Neural cell (in vitro differentiated cells): ENCODE measurements around the gene PAX3. TPM values are rescaled to one million over a fixed set of nuclear protein-coding genes. Genes with fewer than 3 reads are reported as not detected.

Experiments
- H2AFZ ChIP-seq: fragments of 200-600, 300-800 bp; sonication (generic), shearing (Covaris generic); 2 replicates; pipeline ENCODE4 v1.6.0; 2014; ENCODE audit warnings: low read depth, mild to moderate bottlenecking, antibody characterized with exemption, low read length, moderate library complexity
- H3F3A ChIP-seq: fragments of 200-600 bp; shearing (Covaris generic); 2 replicates; pipeline ENCODE4 v1.6.1; 2016; ENCODE audit warnings: mild to moderate bottlenecking, moderate library complexity, mixed read lengths, antibody characterized with exemption, low read length; ENCODE audit not compliant: insufficient read depth, poor library complexity, severe bottlenecking
- H3K27ac ChIP-seq: fragments of 200-600, 300-800 bp; sonication (generic), shearing (Covaris generic); 2 replicates; pipeline ENCODE4 v1.5.1; 2014; ENCODE audit warnings: mild to moderate bottlenecking, low read length, moderate library complexity
- H3K27me3 ChIP-seq: fragments of 300-800, 200-600 bp; sonication (generic), shearing (Covaris generic); 2 replicates; pipeline ENCODE4 v1.6.0; 2014; ENCODE audit warnings: mild to moderate bottlenecking, low read depth, low read length, moderate library complexity; ENCODE audit not compliant: insufficient read depth
- H3K36me3 ChIP-seq: fragments of 300-800, 200-600 bp; sonication (generic), shearing (Covaris generic); 2 replicates; pipeline ENCODE4 v1.5.1; 2014; ENCODE audit warnings: mild to moderate bottlenecking, antibody characterized with exemption, low read length, moderate library complexity; ENCODE audit not compliant: insufficient read depth
- H3K4me2 ChIP-seq: fragments of 300-800, 200-600 bp; sonication (generic), shearing (Covaris generic); 2 replicates; pipeline ENCODE4 v1.6.0; 2014; ENCODE audit warnings: mild to moderate bottlenecking, low read length
- H3K4me3 ChIP-seq: fragments of 300-800, 200-600 bp; sonication (generic), shearing (Covaris generic); 2 replicates; pipeline ENCODE4 v1.5.1; 2014; ENCODE audit warnings: mild to moderate bottlenecking, low read length, moderate library complexity
- H3K79me2 ChIP-seq: fragments of 200-600 bp; shearing (Covaris generic); replicated peaks from 2 replicates; pipeline ENCODE4 v1.6.0; 2014; ENCODE audit warnings: mild to moderate bottlenecking, low read length, moderate library complexity; ENCODE audit not compliant: insufficient read depth
- H3K9ac ChIP-seq: fragments of 300-800, 200-600 bp; sonication (generic), shearing (Covaris generic); 2 replicates; pipeline ENCODE4 v1.6.1; 2016; ENCODE audit warnings: mild to moderate bottlenecking, low read length, mixed read lengths
- H3K9me2 ChIP-seq: fragments of 200-600 bp; shearing (Covaris generic); 2 replicates; pipeline ENCODE4 v1.6.1; 2016; ENCODE audit warnings: mild to moderate bottlenecking, low read length, mixed read lengths; ENCODE audit not compliant: insufficient read depth
- H3K9me3 ChIP-seq: fragments of 200-600, 300-800 bp; sonication (generic), shearing (Covaris generic); 2 replicates; pipeline ENCODE4 v1.6.1; 2016; ENCODE audit warnings: mild to moderate bottlenecking, mixed run types, low read length, moderate library complexity, mixed read lengths
- H4K20me1 ChIP-seq: fragments of 200-600 bp; shearing (Covaris generic); 2 replicates; pipeline ENCODE4 v1.6.1; 2016; ENCODE audit warnings: mild to moderate bottlenecking, mixed run types; ENCODE audit not compliant: insufficient read depth
- EP300 ChIP-seq: fragments of 450-650 bp; conservative IDR thresholded peaks from 2 replicates; pipeline ENCODE4 v1.6.1; 2014; ENCODE audit warnings: antibody characterized with exemption, mild to moderate bottlenecking, moderate library complexity; ENCODE audit not compliant: poor library complexity, severe bottlenecking
- EZH2 ChIP-seq: fragments of 200-600, 300-800 bp; shearing (Covaris generic), sonication (generic); IDR thresholded peaks from 2 replicates; pipeline ENCODE4 v1.6.1; 2014; ENCODE audit warnings: antibody characterized with exemption, low read length, borderline replicate concordance, mild to moderate bottlenecking; ENCODE audit not compliant: insufficient read depth, poor library complexity, severe bottlenecking
- MXI1 ChIP-seq: fragments of 450-650 bp; conservative IDR thresholded peaks from 2 replicates; pipeline ENCODE4 v1.6.1; 2014; ENCODE audit warnings: antibody characterized with exemption, mild to moderate bottlenecking; ENCODE audit not compliant: poor library complexity, severe bottlenecking
- POLR2AphosphoS5 ChIP-seq: IDR thresholded peaks from 2 replicates; pipeline ENCODE4 v1.6.1; 2012
- RAD21 ChIP-seq: fragments of 450-650 bp; conservative IDR thresholded peaks from 2 replicates; pipeline ENCODE4 v1.6.1; 2014; ENCODE audit warnings: antibody characterized with exemption, mild to moderate bottlenecking, moderate library complexity
- SMC3 ChIP-seq: fragments of 450-650 bp; conservative IDR thresholded peaks from 2 replicates; pipeline ENCODE4 v1.6.1; 2014; ENCODE audit warnings: antibody characterized with exemption, mild to moderate bottlenecking, moderate library complexity; ENCODE audit not compliant: poor library complexity
- TAF1 ChIP-seq: IDR thresholded peaks from 2 replicates; pipeline ENCODE4 v1.6.1; 2012; ENCODE audit warnings: low read depth
- polyA plus RNA-seq: library from polyadenylated mRNA; depleted of rRNA; stranded (reverse); fragments of >200 nt; gene quantifications from 2 replicates; pipeline ENCODE4 v1.2.3, GENCODE V29; 2014
- TF ChIP-seq, protein P1 (sequence below): fragments of 450-650 bp; IDR thresholded peaks from 2 replicates; pipeline ENCODE4 v1.5.1; 2014; ENCODE audit warnings: antibody characterized with exemption, mild to moderate bottlenecking, moderate library complexity; ENCODE audit not compliant: poor library complexity, severe bottlenecking
- TF ChIP-seq, protein P2 (sequence below): IDR thresholded peaks from 2 replicates; pipeline ENCODE4 v1.6.1; 2012; ENCODE audit warnings: borderline replicate concordance

Gene PAX3
- polyA plus RNA-seq, 1 donor from 2014 or later: not detected

DNA sequence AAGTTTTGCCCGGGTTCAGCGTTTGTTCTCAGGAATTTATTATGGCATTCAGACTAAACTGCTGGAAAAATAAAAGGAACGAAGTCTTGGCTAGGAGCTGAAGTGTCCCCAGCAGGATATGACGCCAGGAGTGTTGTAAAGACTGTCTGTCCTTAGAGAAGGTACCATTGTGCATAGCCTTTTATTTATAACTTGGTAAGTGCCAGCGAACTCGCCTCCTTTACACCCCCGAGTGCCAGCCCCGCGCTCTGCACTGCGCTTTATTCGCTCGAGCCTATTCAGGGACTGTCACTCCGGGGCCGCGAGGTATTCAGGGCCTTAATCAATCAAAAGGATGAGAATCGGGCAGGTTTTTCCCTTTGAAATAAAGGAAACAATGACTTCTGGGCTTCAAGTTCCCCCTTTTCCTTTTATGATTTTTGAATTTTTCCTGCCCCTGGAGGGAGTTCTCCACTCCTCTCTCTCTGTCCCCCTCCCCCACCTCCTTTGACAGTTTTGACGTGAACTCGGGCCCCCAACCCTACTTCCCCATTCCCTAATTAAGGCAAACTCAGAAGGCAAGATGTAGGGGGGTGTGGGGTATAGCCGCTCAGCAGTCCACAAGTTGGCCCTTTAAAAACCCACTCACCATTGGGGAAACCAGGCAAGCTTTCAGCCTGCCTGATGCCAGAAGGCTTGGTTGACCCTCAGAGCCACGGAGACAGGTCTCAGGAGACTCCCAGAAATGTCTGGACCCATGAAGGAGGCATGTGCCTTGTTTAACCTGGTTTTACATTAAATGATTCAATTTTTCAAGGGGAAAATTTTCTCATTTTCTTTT, 1.3 kb upstream of the PAX3 start:
- Histone ChIP-seq H3K4me3 (no peak overlapping the region), H3K4me2 (no peak overlapping the region), H3K27me3 (peaks cover 100% of the 10 kb centered on the region), H4K20me1 (no peaks in the 10 kb centered on the region), H3K9me3 (no peaks in the 10 kb centered on the region), H3F3A (no peaks in the 10 kb centered on the region), H3K9me2 (no peaks in the 10 kb centered on the region), H3K27ac (no peak overlapping the region), H3K79me2 (no peaks in the 10 kb centered on the region), H3K36me3 (no peaks in the 10 kb centered on the region), H3K9ac (no peak overlapping the region), H2AFZ (no peak overlapping the region)
- TF ChIP-seq EZH2 (peak; percentile 10), RAD21 (no peak), EP300 (no peak)
- TF ChIP-seq, protein P1, sequence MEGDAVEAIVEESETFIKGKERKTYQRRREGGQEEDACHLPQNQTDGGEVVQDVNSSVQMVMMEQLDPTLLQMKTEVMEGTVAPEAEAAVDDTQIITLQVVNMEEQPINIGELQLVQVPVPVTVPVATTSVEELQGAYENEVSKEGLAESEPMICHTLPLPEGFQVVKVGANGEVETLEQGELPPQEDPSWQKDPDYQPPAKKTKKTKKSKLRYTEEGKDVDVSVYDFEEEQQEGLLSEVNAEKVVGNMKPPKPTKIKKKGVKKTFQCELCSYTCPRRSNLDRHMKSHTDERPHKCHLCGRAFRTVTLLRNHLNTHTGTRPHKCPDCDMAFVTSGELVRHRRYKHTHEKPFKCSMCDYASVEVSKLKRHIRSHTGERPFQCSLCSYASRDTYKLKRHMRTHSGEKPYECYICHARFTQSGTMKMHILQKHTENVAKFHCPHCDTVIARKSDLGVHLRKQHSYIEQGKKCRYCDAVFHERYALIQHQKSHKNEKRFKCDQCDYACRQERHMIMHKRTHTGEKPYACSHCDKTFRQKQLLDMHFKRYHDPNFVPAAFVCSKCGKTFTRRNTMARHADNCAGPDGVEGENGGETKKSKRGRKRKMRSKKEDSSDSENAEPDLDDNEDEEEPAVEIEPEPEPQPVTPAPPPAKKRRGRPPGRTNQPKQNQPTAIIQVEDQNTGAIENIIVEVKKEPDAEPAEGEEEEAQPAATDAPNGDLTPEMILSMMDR: no peak

DNA sequence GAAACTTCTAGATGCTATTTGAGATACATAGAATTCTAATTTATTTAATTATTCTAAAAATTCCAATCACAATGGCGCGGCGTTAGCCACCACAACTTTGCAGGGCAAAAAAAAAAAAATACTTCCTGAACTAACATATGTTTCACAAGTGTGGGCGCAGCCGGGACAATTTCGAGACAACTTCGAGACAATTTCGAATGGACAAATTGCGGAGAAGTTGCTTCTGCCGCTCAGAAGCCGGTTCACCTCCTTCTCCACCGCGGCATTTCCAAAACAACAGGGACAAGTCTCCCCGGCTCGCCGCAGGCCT, 842 bp downstream of the PAX3 start:
- Histone ChIP-seq H4K20me1 (no peaks in the 10 kb centered on the region), H3K27me3 (peaks cover 100% of the 10 kb centered on the region), H3K27ac (no peak overlapping the region), H3F3A (no peaks in the 10 kb centered on the region), H2AFZ (no peak overlapping the region), H3K79me2 (no peaks in the 10 kb centered on the region), H3K9ac (no peak overlapping the region), H3K9me3 (no peaks in the 10 kb centered on the region), H3K4me2 (no peak overlapping the region), H3K4me3 (no peak overlapping the region), H3K36me3 (no peaks in the 10 kb centered on the region), H3K9me2 (no peaks in the 10 kb centered on the region)
- TF ChIP-seq EZH2 (peak; percentile 93), SMC3 (no peak)

DNA sequence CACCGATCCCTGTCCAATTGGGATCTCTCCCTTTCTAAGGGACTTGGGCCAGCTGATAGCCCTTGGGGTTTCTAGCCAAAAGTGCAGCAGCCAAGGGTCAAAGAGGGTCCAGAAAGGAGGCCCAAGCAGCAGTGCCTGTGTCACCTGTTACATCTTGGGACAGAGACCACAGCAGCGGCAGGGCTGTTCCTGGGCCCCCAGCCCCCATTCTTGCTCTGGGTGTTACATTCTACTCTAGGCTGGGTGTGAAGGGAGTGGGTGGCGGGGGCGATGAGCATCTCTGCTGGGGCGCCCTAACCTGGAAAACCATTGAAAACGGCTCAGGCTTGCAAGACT, 1.2 kb downstream of the PAX3 start:
- Histone ChIP-seq H3K9ac (no peak overlapping the region), H2AFZ (no peak overlapping the region), H3K4me2 (no peak overlapping the region), H3K36me3 (no peaks in the 10 kb centered on the region), H4K20me1 (no peaks in the 10 kb centered on the region), H3K27me3 (peaks cover 100% of the 10 kb centered on the region), H3K27ac (no peak overlapping the region), H3K4me3 (no peak overlapping the region), H3K9me2 (no peaks in the 10 kb centered on the region), H3K9me3 (no peaks in the 10 kb centered on the region), H3F3A (no peaks in the 10 kb centered on the region), H3K79me2 (no peaks in the 10 kb centered on the region)
- TF ChIP-seq EZH2 (no peak), TAF1 (no peak), POLR2AphosphoS5 (no peak), EP300 (no peak), SMC3 (no peak), MXI1 (no peak), RAD21 (no peak)
- TF ChIP-seq, protein P1: no peak
- TF ChIP-seq, protein P2, sequence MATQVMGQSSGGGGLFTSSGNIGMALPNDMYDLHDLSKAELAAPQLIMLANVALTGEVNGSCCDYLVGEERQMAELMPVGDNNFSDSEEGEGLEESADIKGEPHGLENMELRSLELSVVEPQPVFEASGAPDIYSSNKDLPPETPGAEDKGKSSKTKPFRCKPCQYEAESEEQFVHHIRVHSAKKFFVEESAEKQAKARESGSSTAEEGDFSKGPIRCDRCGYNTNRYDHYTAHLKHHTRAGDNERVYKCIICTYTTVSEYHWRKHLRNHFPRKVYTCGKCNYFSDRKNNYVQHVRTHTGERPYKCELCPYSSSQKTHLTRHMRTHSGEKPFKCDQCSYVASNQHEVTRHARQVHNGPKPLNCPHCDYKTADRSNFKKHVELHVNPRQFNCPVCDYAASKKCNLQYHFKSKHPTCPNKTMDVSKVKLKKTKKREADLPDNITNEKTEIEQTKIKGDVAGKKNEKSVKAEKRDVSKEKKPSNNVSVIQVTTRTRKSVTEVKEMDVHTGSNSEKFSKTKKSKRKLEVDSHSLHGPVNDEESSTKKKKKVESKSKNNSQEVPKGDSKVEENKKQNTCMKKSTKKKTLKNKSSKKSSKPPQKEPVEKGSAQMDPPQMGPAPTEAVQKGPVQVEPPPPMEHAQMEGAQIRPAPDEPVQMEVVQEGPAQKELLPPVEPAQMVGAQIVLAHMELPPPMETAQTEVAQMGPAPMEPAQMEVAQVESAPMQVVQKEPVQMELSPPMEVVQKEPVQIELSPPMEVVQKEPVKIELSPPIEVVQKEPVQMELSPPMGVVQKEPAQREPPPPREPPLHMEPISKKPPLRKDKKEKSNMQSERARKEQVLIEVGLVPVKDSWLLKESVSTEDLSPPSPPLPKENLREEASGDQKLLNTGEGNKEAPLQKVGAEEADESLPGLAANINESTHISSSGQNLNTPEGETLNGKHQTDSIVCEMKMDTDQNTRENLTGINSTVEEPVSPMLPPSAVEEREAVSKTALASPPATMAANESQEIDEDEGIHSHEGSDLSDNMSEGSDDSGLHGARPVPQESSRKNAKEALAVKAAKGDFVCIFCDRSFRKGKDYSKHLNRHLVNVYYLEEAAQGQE: no peak
